HEK293T (cell line): Measurements from ENCODE around the gene CLIC3.

ENCODE experiments used
- CTCF ChIA-PET: fragments of 350-600 bp; formaldehyde crosslinking; extraction: SDS; loops from one replicate; lab custom pipeline; 2021; ENCODE audit warnings: antibody characterized with exemption, inconsistent platforms; lab: Yijun Ruan, JAX
- POLR2A ChIA-PET: fragments of 350-600 bp; formaldehyde crosslinking; extraction: SDS; loops from one replicate; lab custom pipeline; 2020; ENCODE audit warnings: antibody characterized with exemption, inconsistent platforms; lab: Yijun Ruan, JAX
- DNase-seq: peaks from one replicate; pipeline ENCODE4 v3.0.0; 2012; ENCODE audit warnings: mixed read lengths; ENCODE audit errors: extremely low spot score
- ARNT ChIP-seq: fragments of 450-650 bp; IDR thresholded peaks from 2 replicates; pipeline ENCODE4 v1.6.1; 2017; ENCODE audit warnings: mild to moderate bottlenecking
- BHLHE40 ChIP-seq: fragments of 450-650 bp; IDR thresholded peaks from 2 replicates; pipeline ENCODE4 v1.6.1; 2016; ENCODE audit warnings: mild to moderate bottlenecking, moderate library complexity, borderline replicate concordance
- CTBP1 ChIP-seq: fragments of 450-650 bp; IDR thresholded peaks from 2 replicates; pipeline ENCODE4 v1.6.1; 2016; ENCODE audit warnings: borderline replicate concordance
- ELF4 ChIP-seq: fragments of 450-650 bp; IDR thresholded peaks from 2 replicates; pipeline ENCODE4 v1.6.1; 2017; ENCODE audit warnings: antibody characterized with exemption
- FOXA1 ChIP-seq: fragments of 450-650 bp; IDR thresholded peaks from 2 replicates; pipeline ENCODE4 v1.6.1; 2016; ENCODE audit warnings: mild to moderate bottlenecking
- FOXK2 ChIP-seq: fragments of 450-650 bp; IDR thresholded peaks from 2 replicates; pipeline ENCODE4 v1.6.1; 2016; ENCODE audit warnings: mild to moderate bottlenecking
- FOXM1 ChIP-seq: fragments of 450-650 bp; IDR thresholded peaks from 2 replicates; pipeline ENCODE4 v1.6.1; 2017; ENCODE audit warnings: mild to moderate bottlenecking, borderline replicate concordance
- HDGF ChIP-seq: fragments of 450-650 bp; IDR thresholded peaks from 2 replicates; pipeline ENCODE4 v1.6.1; 2017; ENCODE audit warnings: antibody characterized with exemption, borderline replicate concordance
- L3MBTL2 ChIP-seq: fragments of 450-650 bp; conservative IDR thresholded peaks from 2 replicates; pipeline ENCODE4 v1.6.1; 2016; ENCODE audit warnings: mild to moderate bottlenecking
- LEF1 ChIP-seq: fragments of 450-650 bp; IDR thresholded peaks from 2 replicates; pipeline ENCODE4 v1.6.1; 2017; ENCODE audit warnings: mild to moderate bottlenecking, borderline replicate concordance
- NFRKB ChIP-seq: fragments of 450-650 bp; IDR thresholded peaks from 2 replicates; pipeline ENCODE4 v1.6.1; 2016; ENCODE audit warnings: mild to moderate bottlenecking, moderate library complexity
- PKNOX1 ChIP-seq: fragments of 450-650 bp; IDR thresholded peaks from 2 replicates; pipeline ENCODE4 v1.6.1; 2016
- SP1 ChIP-seq: fragments of 450-650 bp; IDR thresholded peaks from 2 replicates; pipeline ENCODE4 v1.6.1; 2017
- SUZ12 ChIP-seq: fragments of 450-650 bp; IDR thresholded peaks from 2 replicates; pipeline ENCODE4 v1.6.1; 2016; ENCODE audit warnings: mild to moderate bottlenecking
- TARDBP ChIP-seq: fragments of 450-650 bp; IDR thresholded peaks from 2 replicates; pipeline ENCODE4 v1.6.1; 2016
- ZNF384 ChIP-seq: fragments of 450-650 bp; IDR thresholded peaks from 2 replicates; pipeline ENCODE4 v1.6.1; 2016

CLIC3 gene

GRCh38 chr9:137042751-137043727 lies 46.7 kb upstream of the CLIC3 start:
- ChIA-PET CTCF (interaction anchor here (2.5 kb wide), 1 partner anchor 8 kb away, joined by 13 read pairs; no protein-coding TSS in a partner anchor), POLR2A (no interaction called here)
- DNase-seq, result no peak
- TF ChIP-seq FOXA1 (no peak), FOXM1 (no peak), PKNOX1 (no peak), HDGF (no peak), ZNF384 (no peak), L3MBTL2 (no peak), FOXK2 (no peak), NFRKB (no peak), ELF4 (no peak), SUZ12 (no peak), SP1 (no peak), ARNT (no peak), BHLHE40 (no peak), TARDBP (no peak)

GRCh38 chr9:137041124-137041523 lies 44.8 kb upstream of the CLIC3 start:
- CTCF ChIA-PET, result no interaction called here
- POLR2A ChIA-PET, result no interaction called here
- no peak for DNase-seq
- no peak for TF ChIP-seq FOXK2
- TF ChIP-seq TARDBP, result no peak
- no peak for TF ChIP-seq SUZ12

GRCh38 chr9:137040568-137040967 lies 44.2 kb upstream of the CLIC3 start:
- DNase-seq, result no peak
- POLR2A ChIA-PET, result no interaction called here
- no peak for TF ChIP-seq BHLHE40
- no peak for TF ChIP-seq SP1
- no peak for TF ChIP-seq HDGF
- no peak for TF ChIP-seq FOXK2
- no peak for TF ChIP-seq CTBP1
- no peak for TF ChIP-seq ELF4
- no peak for TF ChIP-seq PKNOX1
- no peak for TF ChIP-seq L3MBTL2
- no peak for TF ChIP-seq SUZ12
- no peak for TF ChIP-seq FOXA1
- TF ChIP-seq LEF1, result no peak
- TF ChIP-seq ARNT, result no peak
- no peak for TF ChIP-seq TARDBP
- TF ChIP-seq FOXM1, result no peak
- TF ChIP-seq ZNF384, result no peak
- CTCF ChIA-PET, result no interaction called here

DNA sequence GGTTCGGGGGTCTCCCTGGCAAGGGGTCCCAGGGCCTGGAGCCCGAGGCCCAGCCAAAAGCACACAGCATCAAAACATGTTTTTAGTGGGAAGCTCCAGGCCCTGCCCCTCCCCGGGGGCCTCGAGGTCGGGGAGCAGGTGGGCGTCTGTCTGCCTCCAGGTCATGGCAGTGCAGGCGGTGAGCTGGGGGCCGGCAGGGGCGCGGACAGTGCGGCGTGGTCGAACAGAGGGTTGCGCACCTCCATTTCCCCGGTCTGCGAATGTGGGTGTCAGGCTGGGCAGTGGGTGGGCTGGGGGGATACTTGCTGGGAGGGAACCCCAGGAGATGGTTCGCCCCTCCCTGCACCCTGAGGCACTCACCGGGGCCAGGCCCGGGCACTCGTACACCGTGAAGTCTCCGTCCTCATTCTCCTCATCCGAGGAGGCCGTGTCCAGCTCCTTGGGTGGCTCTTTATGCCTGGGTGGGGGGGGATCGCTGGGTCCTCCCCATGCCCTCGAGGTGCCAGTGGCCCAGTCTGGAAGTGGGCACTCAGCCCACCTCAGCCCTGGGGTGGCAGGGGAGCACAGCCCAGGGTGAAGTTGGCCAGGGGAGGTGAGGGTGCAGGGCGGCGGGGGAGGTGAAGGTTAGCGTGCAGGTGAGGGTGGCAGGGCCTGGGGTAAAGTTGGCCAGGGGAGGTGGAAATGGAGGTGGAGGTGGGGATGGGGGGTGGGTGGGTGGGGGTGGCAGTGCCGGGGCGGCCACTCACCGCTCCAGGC lies 43.4 kb upstream of the CLIC3 start:
- DNase-seq, result no peak
- no peak for TF ChIP-seq ARNT
- TF ChIP-seq LEF1, result no peak
- TF ChIP-seq SUZ12, result no peak
- TF ChIP-seq TARDBP, result no peak
- TF ChIP-seq SP1, result no peak
- TF ChIP-seq FOXA1, result no peak
- TF ChIP-seq HDGF, result no peak
- no peak for TF ChIP-seq BHLHE40
- no peak for TF ChIP-seq NFRKB
- no peak for TF ChIP-seq ELF4
- no peak for TF ChIP-seq FOXM1
- no peak for TF ChIP-seq ZNF384
- ChIA-PET POLR2A (no interaction called here), CTCF (no interaction called here)

GRCh38 chr9:137038916-137039315 lies 42.5 kb upstream of the CLIC3 start:
- POLR2A ChIA-PET, result no interaction called here
- CTCF ChIA-PET, result no interaction called here
- no peak for DNase-seq
- TF ChIP-seq CTBP1 (no peak), ZNF384 (no peak), SUZ12 (no peak), ELF4 (no peak), FOXM1 (no peak), BHLHE40 (no peak), NFRKB (no peak), ARNT (no peak), L3MBTL2 (no peak), FOXA1 (no peak)

DNA sequence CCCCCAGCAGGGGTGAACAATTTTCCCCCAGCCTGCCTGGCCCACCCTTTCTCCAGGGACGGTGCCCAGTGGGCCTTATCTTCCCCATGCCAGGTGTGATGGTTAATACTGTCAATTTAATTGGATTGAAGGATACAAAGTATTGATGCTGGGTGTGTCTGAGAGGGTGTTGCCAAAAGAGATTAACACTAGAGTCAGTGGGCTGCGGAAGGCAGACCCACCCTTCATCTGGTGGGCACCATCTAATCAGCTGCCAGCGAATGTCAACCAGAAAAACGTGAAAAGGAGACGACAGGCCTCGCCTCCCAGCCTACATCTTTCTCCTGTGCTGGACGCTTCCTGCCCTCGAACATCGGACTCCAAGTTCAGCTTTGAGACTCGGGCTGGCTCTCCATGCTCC lies 41.1 kb upstream of the CLIC3 start:
- CTCF ChIA-PET, result interaction anchor here (0.6 to 1.6 kb wide), 2 partner anchors 28 to 89 kb away, joined by 3 to 7 read pairs; no protein-coding TSS in a partner anchor
- TF ChIP-seq LEF1 (no peak), SUZ12 (no peak), FOXK2 (no peak), ELF4 (no peak), TARDBP (no peak), FOXA1 (no peak), FOXM1 (no peak), ARNT (no peak), NFRKB (no peak), CTBP1 (no peak), BHLHE40 (no peak), PKNOX1 (no peak), L3MBTL2 (no peak), SP1 (no peak), ZNF384 (no peak), HDGF (no peak)

More for the DNA sequence above, 41.1 kb upstream of the CLIC3 start:
- POLR2A ChIA-PET, result interaction anchor here (3.0 kb wide), 1 partner anchor 88 kb away, joined by 14 read pairs; no protein-coding TSS in a partner anchor
- no peak for DNase-seq
